ENCODE results near the gene LHX3.

The LHX3 gene

GRCh38 chr9:136252281-136252680 is 47.4 kb upstream of the LHX3 start:
- no peaks in the 10 kb centered on the region for H4K20me1 ChIP-seq (ENCODE audit: insufficient read depth, low read length, poor library complexity, severe bottlenecking)
- H3K9me3 ChIP-seq (ENCODE audit: insufficient read depth, low read depth, low read length) = no peaks in the 10 kb centered on the region
- no peak overlapping the region for H3K4me3 ChIP-seq (ENCODE audit: low read length, poor library complexity, severe bottlenecking)
- H3K79me2 ChIP-seq (ENCODE audit: insufficient read depth, low read length) = no peaks in the 10 kb centered on the region
- TF ChIP-seq EZH2phosphoT487 (IDR thresholded peaks at IDR 0.05; ENCODE audit: borderline replicate concordance) (no peak), CTCF (conservative IDR thresholded peaks at IDR 0.05; ENCODE audit: low read length) (no peak)
- no peaks in the 10 kb centered on the region for H3K9me2 ChIP-seq (replicated peaks; ENCODE audit: low read depth, low read length)
- H3K4me2 ChIP-seq (ENCODE audit: low read depth, low read length, poor library complexity, severe bottlenecking) = no peak overlapping the region
- no peak overlapping the region for H2AFZ ChIP-seq (ENCODE audit: low read length)
- no peaks in the 10 kb centered on the region for H3K4me1 ChIP-seq (ENCODE audit: insufficient read depth, low read length, poor library complexity, severe bottlenecking)
- no peak overlapping the region for H3K9ac ChIP-seq (ENCODE audit: low read depth, low read length, poor library complexity, severe bottlenecking)
- no peaks in the 10 kb centered on the region for H3K27me3 ChIP-seq (ENCODE audit: insufficient read depth, low read length, poor library complexity, severe bottlenecking)
- no peaks in the 10 kb centered on the region for H3K36me3 ChIP-seq (ENCODE audit: insufficient read depth, low read length)
- H3F3A ChIP-seq (ENCODE audit: low read depth) = no peaks in the 10 kb centered on the region

GRCh38 chr9:136251264-136252115 is 46.6 kb upstream of the LHX3 start:
- Histone ChIP-seq H3K9me2 (replicated peaks; ENCODE audit: low read depth, low read length) (no peaks in the 10 kb centered on the region), H3F3A (ENCODE audit: low read depth) (no peaks in the 10 kb centered on the region), H3K4me2 (ENCODE audit: low read depth, low read length, poor library complexity, severe bottlenecking) (no peak overlapping the region), H2AFZ (ENCODE audit: low read length) (no peak overlapping the region), H3K27me3 (ENCODE audit: insufficient read depth, low read length, poor library complexity, severe bottlenecking) (no peaks in the 10 kb centered on the region), H3K79me2 (ENCODE audit: insufficient read depth, low read length) (no peaks in the 10 kb centered on the region), H3K4me1 (ENCODE audit: insufficient read depth, low read length, poor library complexity, severe bottlenecking) (no peaks in the 10 kb centered on the region), H3K4me3 (ENCODE audit: low read length, poor library complexity, severe bottlenecking) (no peak overlapping the region), H3K36me3 (ENCODE audit: insufficient read depth, low read length) (no peaks in the 10 kb centered on the region), H3K9me3 (ENCODE audit: insufficient read depth, low read depth, low read length) (no peaks in the 10 kb centered on the region), H3K9ac (ENCODE audit: low read depth, low read length, poor library complexity, severe bottlenecking) (no peak overlapping the region), H4K20me1 (ENCODE audit: insufficient read depth, low read length, poor library complexity, severe bottlenecking) (no peaks in the 10 kb centered on the region)
- TF ChIP-seq EZH2phosphoT487 (IDR thresholded peaks at IDR 0.05; ENCODE audit: borderline replicate concordance) (no peak), CTCF (conservative IDR thresholded peaks at IDR 0.05; ENCODE audit: low read length) (no peak)

GRCh38 chr9:136250676-136251075 is 45.7 kb upstream of the LHX3 start:
- TF ChIP-seq EZH2phosphoT487 (IDR thresholded peaks at IDR 0.05; ENCODE audit: borderline replicate concordance) (no peak), CTCF (conservative IDR thresholded peaks at IDR 0.05; ENCODE audit: low read length) (no peak)
- Histone ChIP-seq H3K4me3 (ENCODE audit: low read length, poor library complexity, severe bottlenecking) (no peak overlapping the region), H3K36me3 (ENCODE audit: insufficient read depth, low read length) (no peaks in the 10 kb centered on the region), H3K4me1 (ENCODE audit: insufficient read depth, low read length, poor library complexity, severe bottlenecking) (peaks cover 4% of the 10 kb centered on the region), H2AFZ (ENCODE audit: low read length) (no peak overlapping the region), H3F3A (ENCODE audit: low read depth) (no peaks in the 10 kb centered on the region), H4K20me1 (ENCODE audit: insufficient read depth, low read length, poor library complexity, severe bottlenecking) (no peaks in the 10 kb centered on the region), H3K9ac (ENCODE audit: low read depth, low read length, poor library complexity, severe bottlenecking) (no peak overlapping the region), H3K4me2 (ENCODE audit: low read depth, low read length, poor library complexity, severe bottlenecking) (no peak overlapping the region), H3K79me2 (ENCODE audit: insufficient read depth, low read length) (no peaks in the 10 kb centered on the region), H3K9me3 (ENCODE audit: insufficient read depth, low read depth, low read length) (no peaks in the 10 kb centered on the region), H3K27me3 (ENCODE audit: insufficient read depth, low read length, poor library complexity, severe bottlenecking) (no peaks in the 10 kb centered on the region), H3K9me2 (replicated peaks; ENCODE audit: low read depth, low read length) (no peaks in the 10 kb centered on the region)
